ENCODE data around the gene WDR7. TPM values are rescaled to one million over a fixed set of nuclear protein-coding genes. Genes with fewer than 3 reads are reported as not detected.

The WDR7 gene
- total and polyA plus RNA-seq, 10 of the 15 experiments (the other 5 are each of a cell fraction or from before 2014, with no cell fraction given), result 2.8 to 16.5 (median 11.7) TPM

GRCh38 chr18:56878711-56879110 is 227.6 kb downstream of the WDR7 start (continued):
- TF ChIP-seq KLF5 (IDR thresholded peaks at IDR 0.05; ENCODE audit: partially characterized antibody) (no peak), KDM1A (IDR thresholded peaks at IDR 0.05; ENCODE audit: borderline replicate concordance) (no peak), RFX5 (IDR thresholded peaks at IDR 0.05; ENCODE audit: low read depth, low read length) (no peak)
- TF ChIP-seq, protein P1, sequence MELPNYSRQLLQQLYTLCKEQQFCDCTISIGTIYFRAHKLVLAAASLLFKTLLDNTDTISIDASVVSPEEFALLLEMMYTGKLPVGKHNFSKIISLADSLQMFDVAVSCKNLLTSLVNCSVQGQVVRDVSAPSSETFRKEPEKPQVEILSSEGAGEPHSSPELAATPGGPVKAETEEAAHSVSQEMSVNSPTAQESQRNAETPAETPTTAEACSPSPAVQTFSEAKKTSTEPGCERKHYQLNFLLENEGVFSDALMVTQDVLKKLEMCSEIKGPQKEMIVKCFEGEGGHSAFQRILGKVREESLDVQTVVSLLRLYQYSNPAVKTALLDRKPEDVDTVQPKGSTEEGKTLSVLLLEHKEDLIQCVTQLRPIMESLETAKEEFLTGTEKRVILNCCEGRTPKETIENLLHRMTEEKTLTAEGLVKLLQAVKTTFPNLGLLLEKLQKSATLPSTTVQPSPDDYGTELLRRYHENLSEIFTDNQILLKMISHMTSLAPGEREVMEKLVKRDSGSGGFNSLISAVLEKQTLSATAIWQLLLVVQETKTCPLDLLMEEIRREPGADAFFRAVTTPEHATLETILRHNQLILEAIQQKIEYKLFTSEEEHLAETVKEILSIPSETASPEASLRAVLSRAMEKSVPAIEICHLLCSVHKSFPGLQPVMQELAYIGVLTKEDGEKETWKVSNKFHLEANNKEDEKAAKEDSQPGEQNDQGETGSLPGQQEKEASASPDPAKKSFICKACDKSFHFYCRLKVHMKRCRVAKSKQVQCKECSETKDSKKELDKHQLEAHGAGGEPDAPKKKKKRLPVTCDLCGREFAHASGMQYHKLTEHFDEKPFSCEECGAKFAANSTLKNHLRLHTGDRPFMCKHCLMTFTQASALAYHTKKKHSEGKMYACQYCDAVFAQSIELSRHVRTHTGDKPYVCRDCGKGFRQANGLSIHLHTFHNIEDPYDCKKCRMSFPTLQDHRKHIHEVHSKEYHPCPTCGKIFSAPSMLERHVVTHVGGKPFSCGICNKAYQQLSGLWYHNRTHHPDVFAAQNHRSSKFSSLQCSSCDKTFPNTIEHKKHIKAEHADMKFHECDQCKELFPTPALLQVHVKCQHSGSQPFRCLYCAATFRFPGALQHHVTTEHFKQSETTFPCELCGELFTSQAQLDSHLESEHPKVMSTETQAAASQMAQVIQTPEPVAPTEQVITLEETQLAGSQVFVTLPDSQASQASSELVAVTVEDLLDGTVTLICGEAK (IDR thresholded peaks at IDR 0.05; ENCODE audit: borderline replicate concordance), result no peak

- no peak for ATAC-seq
- FAIRE-seq, result no peak
- no peak overlapping the region for H3K27ac ChIP-seq (ENCODE audit: control insufficient read depth, insufficient read depth)
- no peak overlapping the region for H3K9ac ChIP-seq (ENCODE audit: control insufficient read depth, insufficient read depth, low read length)
- no peak overlapping the region for H3K4me2 ChIP-seq (ENCODE audit: control insufficient read depth, insufficient read depth)
- WGBS (ENCODE audit: insufficient coverage, insufficient replicate concordance, low lambda C conversion rate, missing lambda C conversion rate), result 100% methylated on average over 1 of the region's 1 CpG
- H3K36me3 ChIP-seq (ENCODE audit: control insufficient read depth in 2 of 2, insufficient read depth in 2 of 2, low read length in 1 of 2), result no peaks in the 10 kb centered on the region; a peak in 1 of 4 replicates
- DNase-seq (ENCODE audit: low read depth, low spot score), result no peak
- H3K27me3 ChIP-seq (replicated peaks in 1 of 2; ENCODE audit: control insufficient read depth in 2 of 2, insufficient read depth in 2 of 2, low read length in 1 of 2), result no peaks in the 10 kb centered on the region
- TF ChIP-seq E2F8 (IDR thresholded peaks at IDR 0.05; ENCODE audit: low read depth, partially characterized antibody), result no peak
- TF ChIP-seq FOS (IDR thresholded peaks at IDR 0.05; ENCODE audit: borderline replicate concordance, extremely low read depth, insufficient read length), result no peak
- TF ChIP-seq IKZF2 (IDR thresholded peaks at IDR 0.05), result no peak
- no peak for TF ChIP-seq REST (IDR thresholded peaks at IDR 0.05; ENCODE audit: low read depth, low read length)
- no peak for TF ChIP-seq KLF5 (IDR thresholded peaks at IDR 0.05; ENCODE audit: partially characterized antibody)
- TF ChIP-seq NFIC (IDR thresholded peaks at IDR 0.05; ENCODE audit: low read depth, low read length), result no peak
- no peak for TF ChIP-seq WRNIP1 (IDR thresholded peaks at IDR 0.05; ENCODE audit: borderline replicate concordance, low read depth, low read length)
- no peak for TF ChIP-seq MEF2B (IDR thresholded peaks at IDR 0.05; ENCODE audit: partially characterized antibody, poor library complexity, severe bottlenecking)
- H2AFZ ChIP-seq (ENCODE audit: control insufficient read depth, low read depth, low read length), result no peak overlapping the region
- intact Hi-C loops (cut with micrococcal nuclease; ENCODE audit: unreplicated experiment), result no loop called here
- BruUV-seq (replicated peaks), result no TSS peak
- RAD21 ChIA-PET (ENCODE audit: unreplicated experiment), result no interaction called here
- in situ Hi-C loops (cut with MboI), result no loop called here
- no peaks in the 10 kb centered on the region for H3K79me2 ChIP-seq (ENCODE audit: control insufficient read depth, insufficient read depth, low read length)
- SMC1A ChIA-PET (ENCODE audit: uncharacterized antibody, unreplicated experiment), result interaction anchor here (1.1 to 1.2 kb wide), 2 partner anchors 11 to 16 kb away, joined by 3 to 4 read pairs; no protein-coding TSS in a partner anchor
- POLR2A ChIA-PET, result no interaction called here
- no peaks in the 10 kb centered on the region for H3K4me1 ChIP-seq (ENCODE audit: control insufficient read depth, insufficient read depth, low read length)
- peaks cover 2% of the 10 kb centered on the region; the same call in 1 of the 2 replicates for H4K20me1 ChIP-seq (ENCODE audit: control insufficient read depth, insufficient read depth)
- H3K9me3 ChIP-seq (replicated peaks; ENCODE audit: control insufficient read depth, insufficient read depth, low read length), result no peaks in the 10 kb centered on the region
- CTCF ChIA-PET, result interaction anchor here (0.7 to 2.6 kb wide), 2 partner anchors 15 to 257 kb away, joined by 3 to 11 read pairs; no protein-coding TSS in a partner anchor
- H3K4me3 ChIP-seq, result no peak overlapping the region
Observed at GRCh38 chr18:56884511-56884910, 233.4 kb downstream of the WDR7 start.
